Measurements from ENCODE around the gene GFRA3. TPM values are rescaled to one million over a fixed set of nuclear protein-coding genes. Genes with fewer than 3 reads are reported as not detected.

GFRA3 gene
- total RNA-seq, result 2.7 TPM

GRCh38 chr5:138274189-138274853 is at the start of gene GFRA3:
Gene GFRA3, minus strand, starts transcription at chr5:138274621. Its CDS starts 197 bp downstream, at chr5:138274424.

GRCh38 chr5:138213161-138214029 is 61.0 kb downstream of the GFRA3 start, which contains the start of gene CDC23:
Gene CDC23, minus strand, starts transcription at chr5:138213323. Its CDS starts 11 bp downstream, at chr5:138213312.

Other genes with a start within 250 kb of the GFRA3 start
- gene FAM13B, start 241.5 kb downstream of the GFRA3 start, total RNA-seq, result 88.6 TPM
- not detected for gene WNT8A, start 190.6 kb downstream of the GFRA3 start, total RNA-seq
- 5.6 TPM for gene NME5, start 135.2 kb downstream of the GFRA3 start, total RNA-seq
- 94.0 TPM for gene BRD8, start 96.0 kb downstream of the GFRA3 start, total RNA-seq
- 12.9 TPM for gene KIF20A, start 95.5 kb downstream of the GFRA3 start, total RNA-seq
- 40.4 TPM for gene CDC23, start 61.3 kb downstream of the GFRA3 start, total RNA-seq
- gene CDC25C, start 57.2 kb upstream of the GFRA3 start, total RNA-seq, result 3.8 TPM
- 23.5 TPM for gene FAM53C, start 63.6 kb upstream of the GFRA3 start, total RNA-seq
- gene KDM3B, start 78.1 kb upstream of the GFRA3 start, total RNA-seq, result 127 TPM
- gene REEP2, start 164.4 kb upstream of the GFRA3 start, total RNA-seq, result 29.5 TPM
- gene EGR1, start 190.9 kb upstream of the GFRA3 start, total RNA-seq, result 20.6 TPM

Measured in camera-type eye (tissue), 1 donor.